ENCODE data around the gene C16orf78. TPM values are rescaled to one million over a fixed set of nuclear protein-coding genes. Genes with fewer than 3 reads are reported as not detected.
A peak's percentile ranks its signal among the peaks of the same experiment; 100 is the strongest.

The C16orf78 gene
- total and polyA plus RNA-seq, 2 donors (not counting 1 experiment from before 2014, with no cell fraction given), result not detected

- H3K36me3 ChIP-seq (ENCODE audit: control insufficient read depth, insufficient read depth, low read length), result no peaks in the 10 kb centered on the region
- DNase-seq (ENCODE audit: low read depth in 2 of 2), result peak; percentile 22 to 47
- no peak overlapping the region for H2AFZ ChIP-seq (ENCODE audit: low read length)
- H3K4me1 ChIP-seq (ENCODE audit: control insufficient read depth, extremely low read depth, insufficient read depth, low read length), result no peaks in the 10 kb centered on the region
- no peak overlapping the region for H3K9ac ChIP-seq (ENCODE audit: insufficient read depth, low read length)
- H3K4me3 ChIP-seq (replicated peaks in 1 of 4; ENCODE audit: control extremely low read depth in 1 of 4, insufficient read depth in 1 of 4, low read depth in 3 of 4, low read length in 4 of 4), result no peak overlapping the region
- no peak overlapping the region for H3K27ac ChIP-seq (ENCODE audit: insufficient read depth, low read length)
- no peaks in the 10 kb centered on the region for H4K20me1 ChIP-seq (ENCODE audit: control insufficient read depth, extremely low read depth, insufficient read depth, low read length)
- H3K9me3 ChIP-seq (ENCODE audit: control insufficient read depth, insufficient read depth, low read depth, low read length), result no peaks in the 10 kb centered on the region
- TF ChIP-seq EZH2 (IDR thresholded peaks at IDR 0.05; ENCODE audit: low read length, missing control alignments) (no peak), CTCF (conservative IDR thresholded peaks at IDR 0.05 in 1 of 2, IDR thresholded peaks at IDR 0.05 in 1 of 2; ENCODE audit: low read depth in 1 of 2, low read length in 2 of 2) (peak; percentile 83 to 91)
- no peak overlapping the region for H3K4me2 ChIP-seq (ENCODE audit: extremely low read depth, insufficient read depth, low read length)
- H3K79me2 ChIP-seq (ENCODE audit: control insufficient read depth, insufficient read depth, low read length), result no peaks in the 10 kb centered on the region
- no peaks in the 10 kb centered on the region for H3K27me3 ChIP-seq (ENCODE audit: control insufficient read depth, insufficient read depth, low read length)
Observed at GRCh38 chr16:49350265-49351095, 23.1 kb upstream of the C16orf78 start.

GRCh38 chr16:49351096-49351487 lies 22.5 kb upstream of the C16orf78 start:
- H3K27me3 ChIP-seq (ENCODE audit: control insufficient read depth, insufficient read depth, low read length), result no peaks in the 10 kb centered on the region
- H3K9me3 ChIP-seq (ENCODE audit: control insufficient read depth, insufficient read depth, low read depth, low read length), result no peaks in the 10 kb centered on the region
- H3K9ac ChIP-seq (ENCODE audit: insufficient read depth, low read length), result no peak overlapping the region
- no peak overlapping the region for H3K4me2 ChIP-seq (ENCODE audit: extremely low read depth, insufficient read depth, low read length)
- no peak overlapping the region for H3K27ac ChIP-seq (ENCODE audit: insufficient read depth, low read length)
- H3K79me2 ChIP-seq (ENCODE audit: control insufficient read depth, insufficient read depth, low read length), result no peaks in the 10 kb centered on the region
- H3K36me3 ChIP-seq (ENCODE audit: control insufficient read depth, insufficient read depth, low read length), result no peaks in the 10 kb centered on the region
- H4K20me1 ChIP-seq (ENCODE audit: control insufficient read depth, extremely low read depth, insufficient read depth, low read length), result no peaks in the 10 kb centered on the region
- no peaks in the 10 kb centered on the region for H3K4me1 ChIP-seq (ENCODE audit: control insufficient read depth, extremely low read depth, insufficient read depth, low read length)
- no peak for DNase-seq (ENCODE audit: low read depth in 2 of 2)
- H3K4me3 ChIP-seq (replicated peaks in 1 of 4; ENCODE audit: control extremely low read depth in 1 of 4, insufficient read depth in 1 of 4, low read depth in 3 of 4, low read length in 4 of 4), result no peak overlapping the region
- TF ChIP-seq EZH2 (IDR thresholded peaks at IDR 0.05; ENCODE audit: low read length, missing control alignments) (no peak), CTCF (conservative IDR thresholded peaks at IDR 0.05 in 1 of 2, IDR thresholded peaks at IDR 0.05 in 1 of 2; ENCODE audit: low read depth in 1 of 2, low read length in 2 of 2) (no peak)
- no peak overlapping the region for H2AFZ ChIP-seq (ENCODE audit: low read length)

- no peaks in the 10 kb centered on the region for H4K20me1 ChIP-seq (ENCODE audit: control insufficient read depth, extremely low read depth, insufficient read depth, low read length)
- H3K79me2 ChIP-seq (ENCODE audit: control insufficient read depth, insufficient read depth, low read length), result no peaks in the 10 kb centered on the region
- H3K4me2 ChIP-seq (ENCODE audit: extremely low read depth, insufficient read depth, low read length), result no peak overlapping the region
- H2AFZ ChIP-seq (ENCODE audit: low read length), result no peak overlapping the region
- H3K4me3 ChIP-seq (replicated peaks in 1 of 4; ENCODE audit: control extremely low read depth in 1 of 4, insufficient read depth in 1 of 4, low read depth in 3 of 4, low read length in 4 of 4), result no peak overlapping the region
- no peak overlapping the region for H3K9ac ChIP-seq (ENCODE audit: insufficient read depth, low read length)
- H3K27me3 ChIP-seq (ENCODE audit: control insufficient read depth, insufficient read depth, low read length), result no peaks in the 10 kb centered on the region
- H3K36me3 ChIP-seq (ENCODE audit: control insufficient read depth, insufficient read depth, low read length), result no peaks in the 10 kb centered on the region
- no peaks in the 10 kb centered on the region for H3K4me1 ChIP-seq (ENCODE audit: control insufficient read depth, extremely low read depth, insufficient read depth, low read length)
- H3K27ac ChIP-seq (ENCODE audit: insufficient read depth, low read length), result no peak overlapping the region
- no peaks in the 10 kb centered on the region for H3K9me3 ChIP-seq (ENCODE audit: control insufficient read depth, insufficient read depth, low read depth, low read length)
- no peak for DNase-seq (ENCODE audit: low read depth in 2 of 2)
- peak in 1 of 2 donors; percentile 19 for TF ChIP-seq CTCF (conservative IDR thresholded peaks at IDR 0.05 in 1 of 2, IDR thresholded peaks at IDR 0.05 in 1 of 2; ENCODE audit: low read depth in 1 of 2, low read length in 2 of 2)
- TF ChIP-seq EZH2 (IDR thresholded peaks at IDR 0.05; ENCODE audit: low read length, missing control alignments), result no peak
Observed at GRCh38 chr16:49352892-49353291, 20.7 kb upstream of the C16orf78 start.
